Naive thymus-derived CD4-positive, alpha-beta T cell (primary cell): Measurements from ENCODE around the gene SLC1A4. TPM values are rescaled to one million over a fixed set of nuclear protein-coding genes. Genes with fewer than 3 reads are reported as not detected.
A peak's percentile ranks its signal among the peaks of the same experiment; 100 is the strongest.

Source experiments
- ATAC-seq: fragments of 150-1000 bp; cut with Tn5 transposase; 2 replicates; pipeline ENCODE4 v1.10.0; 2021; ENCODE audit warnings: mild to moderate bottlenecking, moderate library complexity
- CTCF ChIA-PET: fragments of 350-600 bp; sonication (Branson Sonifier 250); formaldehyde crosslinking; loops from one replicate; lab custom pipeline; 2021; ENCODE audit warnings: antibody characterized with exemption; lab: Charles Lee
- POLR2A ChIA-PET: fragments of 350-600 bp; sonication (Branson Sonifier 250); formaldehyde crosslinking; loops from one replicate; lab custom pipeline; 2021; ENCODE audit warnings: antibody characterized with exemption, inconsistent platforms; lab: Charles Lee
- DNase-seq, 9 donors: peaks; one replicate each; pipeline versions ENCODE4 v3.0.0 to v3.0.0-alpha.2; 2020 to 2022; ENCODE audit warnings: mixed read lengths in 1 of 9
- H3K27ac ChIP-seq: one replicate; pipeline ENCODE4 v1.7.0; 2013; ENCODE audit warnings: mild to moderate bottlenecking, low read depth, low read length, moderate library complexity
- H3K27me3 ChIP-seq, 2 donors: one replicate each; pipeline ENCODE4 v1.7.0; 2013; ENCODE audit warnings: low read length in 2 of 2, mild to moderate bottlenecking in 2 of 2, moderate library complexity in 2 of 2; ENCODE audit not compliant: control insufficient read depth in 2 of 2, insufficient read depth in 2 of 2
- H3K36me3 ChIP-seq, 3 experiments: 1 replicate in 2 of 3; 2 replicates in 1 of 3; pipeline ENCODE4 v1.7.0; 2013; ENCODE audit warnings: low read length in 3 of 3, mild to moderate bottlenecking in 3 of 3, moderate library complexity in 1 of 3; ENCODE audit not compliant: insufficient read depth in 3 of 3, control insufficient read depth in 2 of 3
- H3K4me1 ChIP-seq, 2 donors: one replicate each; pipeline ENCODE4 v1.7.0; 2013; ENCODE audit warnings: low read length in 2 of 2, mild to moderate bottlenecking in 2 of 2, moderate library complexity in 1 of 2; ENCODE audit not compliant: control insufficient read depth in 2 of 2, insufficient read depth in 2 of 2
- H3K4me3 ChIP-seq: 2 replicates; pipeline ENCODE4 v1.7.0; 2013; ENCODE audit warnings: mild to moderate bottlenecking, low read length
- H3K9me3 ChIP-seq, 3 experiments: 1 replicate in 2 of 3; 2 replicates in 1 of 3; pipeline ENCODE4 v1.7.0; 2013; ENCODE audit warnings: low read length in 3 of 3; ENCODE audit not compliant: control insufficient read depth in 2 of 3
- H3K27ac Mint-ChIP-seq, 9 donors: one replicate each; pipeline ENCODE4 v1.8.0; 2020 to 2022; ENCODE audit warnings: mixed read lengths in 9 of 9, mild to moderate bottlenecking in 8 of 9, moderate library complexity in 5 of 9, inconsistent platforms in 2 of 9
- H3K27me3 Mint-ChIP-seq, 5 donors: one replicate each; pipeline ENCODE4 v1.8.0; 2021 to 2022; ENCODE audit warnings: mixed read lengths in 5 of 5, mild to moderate bottlenecking in 1 of 5
- H3K36me3 Mint-ChIP-seq, 5 donors: one replicate each; pipeline ENCODE4 v1.8.0; 2020 to 2022; ENCODE audit warnings: mixed read lengths in 5 of 5, mild to moderate bottlenecking in 3 of 5, inconsistent platforms in 1 of 5
- H3K4me1 Mint-ChIP-seq, 7 donors: one replicate each; pipeline ENCODE4 v1.8.0; 2020 to 2022; ENCODE audit warnings: mixed read lengths in 7 of 7, mild to moderate bottlenecking in 3 of 7, inconsistent platforms in 1 of 7
- H3K4me3 Mint-ChIP-seq, 10 donors: one replicate each; pipeline ENCODE4 v1.8.0; 2020 to 2022; ENCODE audit warnings: mild to moderate bottlenecking in 10 of 10, mixed read lengths in 10 of 10, moderate library complexity in 6 of 10, inconsistent platforms in 2 of 10
- H3K9me3 Mint-ChIP-seq, 11 donors: one replicate each; pipeline ENCODE4 v1.8.0; 2020 to 2022; ENCODE audit warnings: mixed read lengths in 11 of 11, mild to moderate bottlenecking in 4 of 11, inconsistent platforms in 1 of 11, moderate library complexity in 1 of 11
- intact Hi-C, 2 donors: fragments of 100-400 bp; cut with micrococcal nuclease; formaldehyde crosslinking; loops; one replicate each; pipeline ENCODE4 v1.15.1; 2023
- polyA plus RNA-seq, 2 donors: library from polyadenylated mRNA; unstranded; fragments of 300-500 nt; fragmentation: Illumina TruSeq; gene quantifications; one replicate each; pipeline ENCODE4 v1.2.3, GENCODE V29; 2021
- total RNA-seq, 6 experiments: library from RNA in 5 of 6; stranded (reverse) in 5 of 6; gene quantifications; 1 replicate in 5 of 6; 2 replicates in 1 of 6; pipeline ENCODE4 v1.2.3 and lab custom pipeline; 2021 to 2026

Gene SLC1A4
- total and polyA plus RNA-seq, 7 experiments from 2014 or later, result 0.33 to 34.5 (median 1.8) TPM; not detected in 1

GRCh38 chr2:64980183-64980582 lies 9.0 kb upstream of the SLC1A4 start:
- Mint-ChIP-seq H3K27me3 (peaks cover 0 to 16% (median 0%) of the 10 kb centered on the region in 5 donors), H3K4me3 (no peak overlapping the region), H3K9me3 (peaks cover 0 to 2% (median 0%) of the 10 kb centered on the region in 11 donors), H3K27ac (no peak overlapping the region), H3K4me1 (peaks cover 0 to 41% (median 0%) of the 10 kb centered on the region in 7 donors), H3K36me3 (peaks cover 0 to 4% (median 0%) of the 10 kb centered on the region in 5 donors)
- H3K9me3 ChIP-seq, result no peaks in the 10 kb centered on the region
- H3K27me3 ChIP-seq, result no peaks in the 10 kb centered on the region
- ATAC-seq, result no peak
- H3K27ac ChIP-seq, result no peak overlapping the region
- CTCF ChIA-PET, result interaction anchor here (0.9 kb wide), 1 partner anchor 16 kb away, joined by 3 read pairs; no protein-coding TSS in a partner anchor
- intact Hi-C loops, result loop anchor here in 1 of 2 donors (10.0 kb wide), 1 partner anchor 455 kb away; the partner anchor contains the start of gene SPRED2
- H3K4me3 ChIP-seq, result no peak overlapping the region
- H3K36me3 ChIP-seq, result no peaks in the 10 kb centered on the region
- POLR2A ChIA-PET, result interaction anchor here (1.1 kb wide), 1 partner anchor 16 kb away, joined by 4 read pairs; no protein-coding TSS in a partner anchor
- H3K4me1 ChIP-seq, result no peaks in the 10 kb centered on the region
- no peak for DNase-seq

DNA sequence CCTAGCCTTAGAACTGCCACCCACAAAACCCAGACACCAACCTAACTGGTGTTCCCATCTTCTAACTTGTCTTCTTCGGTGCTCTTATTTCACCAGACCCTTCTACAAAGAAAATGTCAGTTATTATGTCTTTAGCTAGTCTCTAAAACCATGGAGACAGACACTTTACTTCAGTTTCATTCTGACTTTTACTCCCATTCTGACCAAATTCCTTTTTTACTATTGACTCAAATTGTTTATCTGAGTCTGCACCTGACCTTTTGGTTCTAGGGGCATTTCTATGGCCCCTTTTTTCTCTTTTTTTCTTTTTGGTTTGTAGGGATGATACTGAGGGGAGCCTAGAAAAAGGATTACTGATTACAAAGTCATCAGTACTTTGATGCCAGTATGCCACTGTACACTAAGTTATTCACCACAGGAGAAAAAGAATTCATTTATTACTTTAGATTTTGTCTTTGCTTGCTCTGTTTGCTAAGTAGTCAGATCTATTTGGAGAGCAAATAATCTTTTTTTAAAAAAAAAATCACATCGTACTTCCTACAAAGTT lies 6.8 kb upstream of the SLC1A4 start:
- ChIA-PET POLR2A (no interaction called here), CTCF (no interaction called here)
- no peak for ATAC-seq
- H3K9me3 ChIP-seq, result no peaks in the 10 kb centered on the region
- no peaks in the 10 kb centered on the region for H3K36me3 ChIP-seq
- peaks cover 0 to 58% (median 5%) of the 10 kb centered on the region in 7 donors for H3K4me1 Mint-ChIP-seq
- H3K27ac Mint-ChIP-seq, result peak overlapping the region in 1 of 9 donors; percentile 36
- no peak overlapping the region for H3K4me3 ChIP-seq
- no peak overlapping the region for H3K27ac ChIP-seq
- peak overlapping the region in 1 of 10 donors; percentile 2 for H3K4me3 Mint-ChIP-seq
- intact Hi-C loops, result loop anchor here (1.0 to 10.0 kb wide), 2 partner anchors 36 to 452 kb away; partner anchors contain the start of gene SPRED2 (in 1 of the 2)
- H3K36me3 Mint-ChIP-seq, result peaks cover 0 to 4% (median 0%) of the 10 kb centered on the region in 5 donors
- no peak for DNase-seq
- peaks cover 0 to 20% (median 0%) of the 10 kb centered on the region in 5 donors for H3K27me3 Mint-ChIP-seq
- H3K27me3 ChIP-seq, result no peaks in the 10 kb centered on the region
- H3K4me1 ChIP-seq, result no peaks in the 10 kb centered on the region
- peaks cover 0 to 2% (median 0%) of the 10 kb centered on the region in 11 donors for H3K9me3 Mint-ChIP-seq

GRCh38 chr2:64982932-64983331 lies 6.3 kb upstream of the SLC1A4 start:
- no peaks in the 10 kb centered on the region for H3K9me3 ChIP-seq
- no peak overlapping the region for H3K27ac Mint-ChIP-seq
- H3K27me3 ChIP-seq, result no peaks in the 10 kb centered on the region
- H3K4me1 Mint-ChIP-seq, result peaks cover 4 to 60% (median 8%) of the 10 kb centered on the region in 7 donors
- H3K4me3 Mint-ChIP-seq, result no peak overlapping the region
- H3K4me1 ChIP-seq, result peaks cover 0 to 3% of the 10 kb centered on the region in 2 donors
- ATAC-seq, result no peak
- no peak overlapping the region for H3K27ac ChIP-seq
- no peaks in the 10 kb centered on the region for H3K36me3 ChIP-seq
- peaks cover 0 to 2% (median 0%) of the 10 kb centered on the region in 11 donors for H3K9me3 Mint-ChIP-seq
- ChIA-PET CTCF (no interaction called here), POLR2A (no interaction called here)
- peaks cover 0 to 21% (median 0%) of the 10 kb centered on the region in 5 donors for H3K27me3 Mint-ChIP-seq
- DNase-seq, result no peak
- peaks cover 0 to 4% (median 0%) of the 10 kb centered on the region in 5 donors for H3K36me3 Mint-ChIP-seq
- H3K4me3 ChIP-seq, result no peak overlapping the region
- intact Hi-C loops, result loop anchor here (1.0 to 10.0 kb wide), 2 partner anchors 37 to 452 kb away; partner anchors contain the start of gene SPRED2 (in 1 of the 2)

- POLR2A ChIA-PET, result no interaction called here
Observed at GRCh38 chr2:64985447-64985846, 3.8 kb upstream of the SLC1A4 start.

GRCh38 chr2:64987001-64987955 lies 1.9 kb upstream of the SLC1A4 start:
- H3K27me3 ChIP-seq, result no peaks in the 10 kb centered on the region
- Mint-ChIP-seq H3K4me3 (peak overlapping the region; percentile 40 to 92 (median 78)), H3K36me3 (peaks cover 0 to 14% (median 0%) of the 10 kb centered on the region in 5 donors), H3K4me1 (peaks cover 16 to 58% (median 20%) of the 10 kb centered on the region in 7 donors), H3K27ac (peak overlapping the region in 1 of 9 donors; percentile 62), H3K27me3 (peaks cover 0 to 35% (median 4%) of the 10 kb centered on the region in 5 donors), H3K9me3 (peaks cover 0 to 2% (median 0%) of the 10 kb centered on the region in 11 donors)
- H3K4me3 ChIP-seq, result no peak overlapping the region
- no peak for DNase-seq
- ATAC-seq, result no peak
- no peaks in the 10 kb centered on the region for H3K36me3 ChIP-seq
- CTCF ChIA-PET, result no interaction called here
- H3K27ac ChIP-seq, result no peak overlapping the region
- no peaks in the 10 kb centered on the region for H3K9me3 ChIP-seq
- POLR2A ChIA-PET, result interaction anchor here (1.1 kb wide), 1 partner anchor 69 kb away, joined by 3 read pairs; the partner anchor contains the start of gene CEP68
- intact Hi-C loops, result loop anchor here (5.0 to 10.0 kb wide), 6 partner anchors 235 to 950 kb away; partner anchors contain the start of genes SPRED2 (in 2 of the 2) and AFTPH (in 1 of the 2)
- H3K4me1 ChIP-seq, result peaks cover 0 to 8% of the 10 kb centered on the region in 2 donors

More at GRCh38 chr2:64985447-64985846, 3.8 kb upstream of the SLC1A4 start:
- no peak overlapping the region for H3K4me3 ChIP-seq
- Mint-ChIP-seq H3K4me1 (peaks cover 13 to 55% (median 18%) of the 10 kb centered on the region in 7 donors), H3K27me3 (peaks cover 0 to 30% (median 0%) of the 10 kb centered on the region in 5 donors), H3K9me3 (peaks cover 0 to 2% (median 0%) of the 10 kb centered on the region in 11 donors), H3K36me3 (peaks cover 0 to 8% (median 0%) of the 10 kb centered on the region in 5 donors), H3K4me3 (no peak overlapping the region), H3K27ac (peak overlapping the region in 1 of 9 donors; percentile 39)
- H3K27me3 ChIP-seq, result no peaks in the 10 kb centered on the region
- no peaks in the 10 kb centered on the region for H3K36me3 ChIP-seq
- ATAC-seq, result no peak
- intact Hi-C loops, result loop anchor here (5.0 to 10.0 kb wide), 6 partner anchors 233 to 948 kb away; partner anchors contain the start of genes SPRED2 (in 2 of the 2) and AFTPH (in 1 of the 2)
- H3K27ac ChIP-seq, result no peak overlapping the region
- H3K9me3 ChIP-seq, result no peaks in the 10 kb centered on the region
- H3K4me1 ChIP-seq, result peaks cover 0 to 8% of the 10 kb centered on the region in 2 donors
- no peak for DNase-seq
- CTCF ChIA-PET, result no interaction called here
